ENCODE results near the gene SLC25A45.

- TF ChIP-seq CTCF (IDR thresholded peaks at IDR 0.05; ENCODE audit: low read length), result no peak
- no peak for TF ChIP-seq EZH2 (optimal IDR thresholded peaks at IDR 0.05; ENCODE audit: low read depth, low read length)
- no peak for TF ChIP-seq EZH2phosphoT487 (IDR thresholded peaks at IDR 0.05; ENCODE audit: low read length)
These were observed 37.0 kb upstream of the SLC25A45 start for GRCh38 chr11:65419460-65419771.

All from MM.1S (cell line).